ENCODE measurements around the gene PLCD3. TPM values are rescaled to one million over a fixed set of nuclear protein-coding genes. Genes with fewer than 3 reads are reported as not detected.

Gene PLCD3
- total and polyA plus RNA-seq, 2 of the 8 experiments (the other 6 are each of a cell fraction or from before 2014, with no cell fraction given): 26.5 to 48.1 TPM

- TF ChIP-seq RFX5 (IDR thresholded peaks at IDR 0.05; ENCODE audit: borderline replicate concordance, low read depth, low read length) (no peak), YY1 (IDR thresholded peaks at IDR 0.05; ENCODE audit: low read depth, low read length) (peak; percentile 55; the same call in 1 of the 2 replicates), RBBP5 (IDR thresholded peaks at IDR 0.05; ENCODE audit: borderline replicate concordance, low read depth, low read length) (0 out of 2 replicates have a peak, but pooled peaks have one; percentile 63), GABPA (IDR thresholded peaks at IDR 0.05; ENCODE audit: borderline replicate concordance, insufficient read depth, low read length) (peak; percentile 39; the same call in 1 of the 2 replicates), CHD2 (IDR thresholded peaks at IDR 0.05; ENCODE audit: low read length) (no peak), TAF1 (IDR thresholded peaks at IDR 0.05; ENCODE audit: low read depth, low read length) (peak; percentile 94), SIN3A (conservative IDR thresholded peaks at IDR 0.05 in 1 of 2, IDR thresholded peaks at IDR 0.05 in 1 of 2; ENCODE audit: low read depth in 1 of 2, low read length in 2 of 2) (peak; percentile 86 to 92; a peak in 2 of 4 replicates), BCL11A (IDR thresholded peaks at IDR 0.05; ENCODE audit: low read depth in 2 of 2, low read length in 2 of 2) (no peak), JUND (IDR thresholded peaks at IDR 0.05; ENCODE audit: low read length) (no peak; the same call in 1 of the 2 replicates), CTCF (IDR thresholded peaks at IDR 0.05; ENCODE audit: control extremely low read depth in 1 of 3, insufficient read depth in 1 of 3, low read depth in 1 of 3, low read length in 3 of 3) (peak; percentile 48 to 62 (median 52)), EP300 (IDR thresholded peaks at IDR 0.05; ENCODE audit: borderline replicate concordance in 1 of 2, low read depth in 2 of 2, low read length in 2 of 2) (peak in 1 of 2 experiments; percentile 21; a peak in 1 of 3 replicates), SRF (IDR thresholded peaks at IDR 0.05; ENCODE audit: low read depth, low read length) (no peak), SP2 (IDR thresholded peaks at IDR 0.05; ENCODE audit: low read length) (no peak), E2F6 (IDR thresholded peaks at IDR 0.05) (no peak; the same call in 1 of the 2 replicates), KDM1A (IDR thresholded peaks at IDR 0.05; ENCODE audit: borderline replicate concordance, low read length) (no peak), HDAC2 (IDR thresholded peaks at IDR 0.05; ENCODE audit: borderline replicate concordance in 1 of 2, low read depth in 2 of 2, low read length in 2 of 2) (0 out of 4 replicates have a peak, but pooled peaks of 1 of the 2 experiments have one; percentile 45), CEBPB (IDR thresholded peaks at IDR 0.05; ENCODE audit: low read depth, low read length) (no peak), SP4 (IDR thresholded peaks at IDR 0.05; ENCODE audit: low read length) (no peak), PHF8 (conservative IDR thresholded peaks at IDR 0.05; ENCODE audit: low read depth, low read length) (no peak; the same call in 1 of the 2 replicates)
These were observed 28.4 kb upstream of the PLCD3 start (continued) for GRCh38 chr17:45160447-45161287.
